Hematopoietic multipotent progenitor cell treated with erythropoietin and hydrocortisone succinate and interleukin-3 and kit ligand, for 15 days (in vitro differentiated cells): ENCODE data around the gene CD58.

Experiments used
- DNase-seq: peaks from one replicate; pipeline ENCODE4 v3.0.0-alpha.2; 2015; ENCODE audit warnings: low spot score

The CD58 gene

GRCh38 chr1:116508984-116509980 is 61.5 kb downstream of the CD58 start:
- peak; percentile 84 for DNase-seq

DNA sequence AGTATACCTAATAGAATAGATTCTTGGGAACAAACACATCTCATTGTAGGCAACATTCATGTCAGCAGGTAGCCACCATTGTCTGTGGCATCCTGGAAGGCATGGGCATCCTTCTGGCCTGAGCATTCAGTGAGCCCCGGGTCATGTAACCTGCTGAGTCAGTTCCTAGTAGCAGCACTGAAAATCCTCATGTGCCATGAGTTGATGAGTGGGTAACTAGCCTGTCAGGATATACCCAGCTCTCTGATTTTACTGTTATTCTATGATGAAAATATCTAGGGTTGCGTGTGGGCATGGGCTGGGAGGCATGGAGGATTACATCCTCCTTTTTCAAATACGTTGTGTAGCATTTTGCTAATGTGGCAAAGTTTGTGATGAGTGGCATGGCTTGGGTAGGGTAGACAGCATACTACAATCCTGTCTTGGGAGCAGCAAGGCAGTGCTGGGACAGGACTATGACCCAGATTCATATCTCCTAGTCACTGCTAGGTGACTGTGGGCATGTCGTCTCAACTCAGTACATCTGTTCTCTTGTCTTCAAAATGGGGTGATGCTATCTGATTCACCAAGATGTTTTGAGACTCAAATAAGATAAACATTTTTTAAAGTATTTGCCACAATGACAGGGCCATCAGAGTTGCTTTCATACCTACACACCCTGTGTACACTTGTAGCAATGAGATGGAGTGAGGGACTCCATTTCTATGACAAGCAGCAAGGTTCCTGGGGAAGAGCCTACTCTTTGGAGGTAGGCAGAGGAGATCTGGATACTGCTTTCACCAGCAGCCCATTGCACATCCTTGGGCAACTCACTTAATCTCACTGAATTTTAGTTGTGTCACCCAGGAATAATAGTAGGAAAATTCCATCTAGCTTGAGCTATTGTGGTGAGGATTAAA is 62.5 kb downstream of the CD58 start:
- peak; percentile 40 for DNase-seq

GRCh38 chr1:116507631-116508030 is 63.2 kb downstream of the CD58 start:
- DNase-seq, result no peak

DNA sequence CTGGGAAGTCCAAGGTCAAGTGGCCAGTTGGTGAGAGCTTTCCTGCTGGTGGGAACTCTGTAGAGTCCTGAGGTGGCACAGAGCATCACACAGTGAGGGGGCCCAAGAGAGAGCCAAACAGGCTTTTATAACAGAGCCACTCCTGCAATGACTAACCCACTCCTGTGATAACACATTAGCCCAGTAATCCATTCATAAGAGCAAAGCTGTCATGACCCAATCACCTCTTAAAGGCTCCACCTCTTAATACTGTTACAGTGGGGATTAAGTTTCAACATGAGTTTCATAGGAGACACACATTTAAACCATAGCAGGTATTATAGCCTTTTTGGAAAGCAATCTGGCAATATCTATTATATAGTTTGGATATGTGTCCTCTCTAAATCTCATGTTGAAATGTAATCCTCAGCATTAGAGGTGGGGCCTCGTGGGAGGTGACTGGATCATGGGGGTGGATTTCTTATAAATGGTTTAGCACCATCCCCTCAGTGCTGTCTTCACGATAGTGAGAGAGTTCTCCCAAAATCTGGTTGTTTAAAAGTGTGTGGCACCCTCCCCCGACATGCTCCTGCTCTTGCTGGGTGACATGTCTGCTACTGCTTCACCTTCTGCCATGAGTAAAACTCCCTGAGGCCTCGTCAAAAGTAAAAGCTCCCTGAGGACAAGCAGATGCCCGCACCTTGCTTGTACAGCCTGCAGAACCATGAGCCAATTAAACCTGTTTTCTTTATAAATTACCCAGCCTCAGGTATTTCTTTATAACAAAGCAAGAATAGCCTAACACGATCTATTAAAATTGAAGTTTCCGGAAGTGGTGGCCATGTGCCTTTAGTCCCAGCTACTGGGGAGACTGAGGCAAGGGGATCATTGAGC is 64.5 kb downstream of the CD58 start:
- DNase-seq, result peak; percentile 79

GRCh38 chr1:116504308-116505156 is 66.3 kb downstream of the CD58 start:
- DNase-seq, result peak; percentile 94

DNA sequence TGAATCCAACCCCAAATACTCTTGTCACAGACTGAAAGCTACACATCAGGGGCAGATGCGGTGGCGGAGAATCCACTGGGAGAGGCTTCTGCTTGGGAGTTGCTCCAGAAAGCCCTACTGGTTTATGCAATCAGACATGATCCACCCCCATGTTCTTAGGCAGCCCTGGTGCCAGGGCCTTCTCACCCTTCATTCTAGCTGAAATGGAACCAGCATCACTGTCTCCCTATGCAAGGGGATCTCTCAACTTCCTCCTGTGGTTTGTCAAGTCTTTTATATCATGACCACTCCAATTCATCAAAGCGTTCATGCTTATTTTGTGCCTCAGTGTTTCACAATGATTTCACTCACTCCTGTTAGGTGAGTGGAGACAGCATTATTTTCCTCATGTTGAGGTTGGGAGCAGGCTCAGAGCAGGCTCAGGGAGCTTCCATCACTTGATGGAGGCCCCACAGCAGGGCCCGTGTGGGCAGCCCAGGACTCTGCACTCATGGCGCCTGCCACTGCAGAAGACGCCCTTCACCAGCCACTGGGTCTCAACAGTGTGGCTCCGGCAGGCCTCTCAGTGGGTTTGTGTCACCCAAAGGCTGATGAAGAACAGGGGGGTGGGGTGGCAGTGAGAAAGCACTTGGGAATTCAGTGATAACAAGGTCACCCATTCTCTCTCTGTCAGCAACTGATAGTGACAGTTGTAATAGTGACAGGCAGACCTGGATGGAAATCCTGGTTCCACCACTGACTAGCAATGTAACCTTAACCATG is 67.1 kb downstream of the CD58 start:
- peak; percentile 90 for DNase-seq

DNA sequence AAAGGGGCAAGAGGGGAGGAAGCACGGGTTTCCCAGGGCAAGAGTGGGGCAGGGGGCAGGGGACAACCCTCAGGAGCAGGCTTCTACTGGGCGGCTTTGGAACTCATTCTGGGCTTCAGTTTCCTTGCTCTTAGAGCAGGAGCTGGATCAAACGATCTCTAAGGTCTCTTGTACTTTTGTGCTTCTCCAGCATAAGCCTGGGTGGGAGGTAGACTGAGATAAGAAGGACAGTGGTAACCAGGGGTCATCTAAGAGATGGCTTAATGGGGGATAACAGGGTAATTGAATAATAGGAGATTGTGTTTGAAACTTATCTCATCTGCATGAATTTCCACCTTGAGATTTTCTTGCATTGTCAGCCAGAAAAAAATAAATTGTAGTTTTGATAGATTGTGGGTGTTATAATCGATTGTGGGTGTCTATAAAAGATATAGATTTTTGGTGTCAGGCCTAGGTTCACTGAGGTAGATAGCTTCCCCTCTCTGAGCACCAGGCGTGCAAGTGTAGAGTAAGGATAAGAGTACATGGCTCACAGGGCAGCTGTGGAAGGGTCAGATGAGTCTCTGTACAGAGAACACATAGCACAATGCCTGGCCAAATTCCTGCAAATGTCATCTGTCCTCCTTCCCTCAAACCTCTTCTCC is 68.0 kb downstream of the CD58 start:
- peak; percentile 59 for DNase-seq

DNA sequence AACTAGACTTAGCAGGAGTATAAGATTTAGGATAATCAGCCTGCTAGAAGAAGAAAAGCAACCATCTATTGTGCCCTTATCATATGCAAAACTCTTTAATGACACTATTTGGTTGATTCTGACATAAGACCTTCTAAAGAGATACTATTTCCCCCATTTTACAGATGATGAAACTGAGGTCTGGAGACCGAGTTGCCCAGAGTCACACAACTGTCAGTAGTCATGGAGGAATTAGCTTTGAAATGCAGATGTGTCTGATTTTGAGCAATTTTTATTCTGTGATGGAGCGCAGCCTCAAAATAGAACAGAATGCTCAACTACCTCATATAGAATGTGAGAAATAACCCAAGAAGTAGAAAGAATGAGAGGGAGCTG is 69.0 kb downstream of the CD58 start:
- DNase-seq, result no peak

- DNase-seq, result peak; percentile 96
Measured at GRCh38 chr1:116501125-116501869, 69.5 kb downstream of the CD58 start.

GRCh38 chr1:116498789-116499628 is 71.8 kb downstream of the CD58 start:
- peak; percentile 87 for DNase-seq

- no peak for DNase-seq
Measured at GRCh38 chr1:116497656-116498055, 73.2 kb downstream of the CD58 start.

DNA sequence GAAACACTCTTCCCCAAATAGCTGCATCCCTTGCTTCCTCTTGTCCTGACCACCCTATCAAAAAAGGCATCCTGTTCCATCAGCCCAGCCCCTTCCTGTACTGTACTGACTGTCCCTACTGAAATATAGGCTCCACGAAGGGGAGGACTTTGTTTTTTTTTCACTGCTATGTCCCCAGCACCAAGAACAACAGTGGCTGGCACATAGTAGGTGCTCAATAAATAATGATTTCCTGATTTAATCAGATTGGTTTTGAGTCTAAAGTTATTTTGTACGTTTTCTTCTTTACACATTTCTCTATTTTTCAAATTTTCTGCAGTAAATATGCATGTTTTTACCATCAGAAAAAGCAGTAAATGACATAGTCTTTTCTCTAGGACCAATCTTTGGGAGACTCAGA is 73.9 kb downstream of the CD58 start:
- no peak for DNase-seq

- no peak for DNase-seq
Measured at GRCh38 chr1:116496380-116496779, 74.4 kb downstream of the CD58 start.

DNA sequence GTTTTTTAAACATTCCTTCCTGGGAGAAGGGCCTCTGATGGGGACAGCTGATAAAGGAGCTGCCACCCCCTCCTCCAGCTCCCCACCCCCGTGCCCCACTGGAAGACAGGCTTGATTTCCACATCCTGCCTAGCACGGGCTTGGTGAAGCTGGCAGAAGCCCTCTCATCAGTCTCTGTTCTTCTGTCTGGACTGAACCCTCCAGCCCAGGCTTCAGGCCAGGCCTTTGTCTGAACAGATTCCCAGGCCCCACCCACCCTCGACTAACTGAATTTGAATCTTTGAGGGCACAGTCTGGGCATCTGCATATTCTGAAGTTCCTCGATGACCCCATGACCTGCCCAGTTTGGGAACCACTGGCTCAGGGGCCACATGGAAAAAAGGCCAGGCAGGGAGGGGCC is 75.3 kb downstream of the CD58 start:
- DNase-seq, result no peak

- DNase-seq, result no peak
Measured at GRCh38 chr1:116494745-116495144, 76.1 kb downstream of the CD58 start.

GRCh38 chr1:116494353-116494692 is 76.5 kb downstream of the CD58 start:
- DNase-seq, result no peak

GRCh38 chr1:116493484-116494352 is 77.1 kb downstream of the CD58 start:
- DNase-seq, result no peak
